Activated naive CD8-positive, alpha-beta T cell treated with anti-CD3 and anti-CD28 coated beads, Interleukin-2, amount 50 U/mL, for 24 hours (primary cell): ENCODE data around the gene FUT2.
A peak's percentile ranks its signal among the peaks of the same experiment; 100 is the strongest.
"Not testable (repeated sequence)": the region's sequence is repeated elsewhere in the genome, so short reads cannot be mapped to it uniquely, and the experiment has no call there.

ENCODE experiments used
- ATAC-seq: fragments of 150-1000 bp; cut with Tn5 transposase; one replicate; pipeline ENCODE4 v1.10.0; 2021
- DNase-seq: peaks from one replicate; pipeline ENCODE4 v3.0.0; 2021
- H3K27ac Mint-ChIP-seq: one replicate; pipeline ENCODE4 v1.8.0; 2021; ENCODE audit warnings: mild to moderate bottlenecking, mixed read lengths
- H3K27me3 Mint-ChIP-seq: one replicate; pipeline ENCODE4 v1.8.0; 2021; ENCODE audit warnings: mixed read lengths
- H3K36me3 Mint-ChIP-seq: one replicate; pipeline ENCODE4 v1.8.0; 2021; ENCODE audit warnings: low read depth, mixed read lengths
- H3K4me1 Mint-ChIP-seq: one replicate; pipeline ENCODE4 v1.8.0; 2021; ENCODE audit warnings: mixed read lengths
- H3K4me3 Mint-ChIP-seq: one replicate; pipeline ENCODE4 v1.8.0; 2021; ENCODE audit warnings: mild to moderate bottlenecking, moderate library complexity, mixed read lengths
- H3K9me3 Mint-ChIP-seq: one replicate; pipeline ENCODE4 v1.8.0; 2021; ENCODE audit warnings: mixed read lengths

Gene FUT2

GRCh38 chr19:48705431-48705830, 9.7 kb downstream of the FUT2 start:
- Mint-ChIP-seq H3K36me3 (no peaks in the 10 kb centered on the region), H3K9me3 (no peaks in the 10 kb centered on the region), H3K4me3 (no peak overlapping the region), H3K27ac (no peak overlapping the region), H3K4me1 (no peaks in the 10 kb centered on the region), H3K27me3 (no peaks in the 10 kb centered on the region)
- ATAC-seq (no peak), DNase-seq (no peak)

DNA sequence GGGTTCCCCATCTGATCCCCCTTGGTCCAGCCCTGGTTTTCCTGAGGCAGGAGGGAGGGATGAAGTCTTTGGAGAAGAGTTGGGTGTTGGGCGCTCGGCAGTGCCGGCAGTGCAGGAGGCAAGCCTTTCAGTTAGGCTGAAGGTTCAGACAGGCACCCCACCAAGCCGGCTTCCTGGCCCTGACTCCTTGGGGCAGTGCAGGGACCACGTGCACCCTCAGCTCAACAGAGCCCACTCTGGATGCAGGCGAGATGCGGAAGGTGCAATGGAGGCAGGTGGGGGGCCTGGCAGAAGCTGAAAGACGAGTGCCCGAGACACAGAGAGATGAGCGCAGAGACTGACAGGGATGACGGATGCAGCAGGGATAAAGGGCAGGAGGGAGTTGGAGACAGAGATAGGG, 12.7 kb downstream of the FUT2 start:
- DNase-seq: no peak
- H3K27me3 Mint-ChIP-seq: no peaks in the 10 kb centered on the region
- H3K4me1 Mint-ChIP-seq: peaks cover 3% of the 10 kb centered on the region
- no peaks in the 10 kb centered on the region for H3K9me3 Mint-ChIP-seq
- ATAC-seq: no peak
- peaks cover 6% of the 10 kb centered on the region for H3K36me3 Mint-ChIP-seq
- no peak overlapping the region for H3K4me3 Mint-ChIP-seq
- H3K27ac Mint-ChIP-seq: no peak overlapping the region

- Mint-ChIP-seq H3K27me3 (no peaks in the 10 kb centered on the region), H3K36me3 (peaks cover 6% of the 10 kb centered on the region), H3K27ac (no peak overlapping the region), H3K9me3 (no peaks in the 10 kb centered on the region), H3K4me1 (peaks cover 8% of the 10 kb centered on the region), H3K4me3 (no peak overlapping the region)
- DNase-seq (no peak), ATAC-seq (no peak)
Measured at GRCh38 chr19:48711106-48711662, 15.4 kb downstream of the FUT2 start.

GRCh38 chr19:48713041-48713863, 17.5 kb downstream of the FUT2 start:
- H3K27me3 Mint-ChIP-seq: no peaks in the 10 kb centered on the region
- no peak for ATAC-seq
- H3K36me3 Mint-ChIP-seq: peaks cover 6% of the 10 kb centered on the region
- H3K4me1 Mint-ChIP-seq: peaks cover 8% of the 10 kb centered on the region
- peak overlapping the region; percentile 83 for H3K4me3 Mint-ChIP-seq
- no peaks in the 10 kb centered on the region for H3K9me3 Mint-ChIP-seq
- no peak overlapping the region for H3K27ac Mint-ChIP-seq
- DNase-seq: peak; percentile 12

DNA sequence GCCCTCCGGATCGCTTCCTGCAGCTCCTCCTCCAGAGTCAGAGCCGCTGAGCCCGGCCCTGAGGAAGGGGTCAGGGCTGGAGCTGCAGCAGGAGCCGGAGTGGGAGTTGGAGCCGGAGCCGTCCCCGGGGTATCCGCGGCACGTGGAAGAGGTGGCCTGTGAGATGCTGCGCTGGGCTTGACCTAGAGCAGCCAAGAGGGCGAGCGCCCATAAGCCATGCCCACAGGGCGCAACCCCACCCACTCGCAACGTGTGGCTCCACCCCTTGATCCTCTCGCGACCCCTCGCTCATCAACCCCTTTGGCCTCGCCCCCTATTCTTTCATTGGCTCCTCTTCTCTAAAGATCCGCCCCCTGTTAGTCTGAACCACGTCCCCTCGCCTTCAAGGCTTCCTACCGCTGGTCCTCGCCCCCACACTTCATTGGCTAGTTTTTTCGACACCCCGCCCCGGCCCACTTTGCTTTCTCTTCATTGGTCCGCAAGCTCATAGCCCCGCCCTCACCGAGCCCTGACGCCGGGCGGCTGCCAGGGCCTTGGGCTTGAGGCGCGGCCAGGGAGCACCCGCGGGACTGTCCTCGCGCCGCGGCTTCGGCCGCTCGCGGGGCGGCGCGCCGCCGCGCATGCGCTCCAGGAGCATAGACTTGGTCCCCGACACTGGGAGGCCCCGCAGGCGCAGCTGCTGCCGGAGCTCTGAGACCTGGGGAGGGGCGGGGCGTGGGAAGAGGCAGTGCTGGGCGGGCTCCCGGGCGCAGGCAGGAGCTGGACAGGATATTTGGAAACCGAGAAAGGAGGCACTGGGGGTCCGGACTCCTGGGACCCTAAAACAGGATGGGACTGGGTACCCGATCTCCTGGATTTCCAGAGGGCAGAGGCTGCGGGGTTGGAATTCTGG, 18.3 kb downstream of the FUT2 start:
- H3K4me1 Mint-ChIP-seq: peaks cover 8% of the 10 kb centered on the region
- peak; percentile 97 for DNase-seq
- H3K4me3 Mint-ChIP-seq: peak overlapping the region; percentile 83
- H3K27me3 Mint-ChIP-seq: no peaks in the 10 kb centered on the region
- peaks cover 6% of the 10 kb centered on the region for H3K36me3 Mint-ChIP-seq
- peak overlapping the region; percentile 86 for H3K27ac Mint-ChIP-seq
- no peaks in the 10 kb centered on the region for H3K9me3 Mint-ChIP-seq
- ATAC-seq: peak; percentile 94

- Mint-ChIP-seq H3K4me1 (peaks cover 8% of the 10 kb centered on the region), H3K9me3 (no peaks in the 10 kb centered on the region)
- DNase-seq: no peak
Measured at GRCh38 chr19:48714759-48715675, 19.2 kb downstream of the FUT2 start.

GRCh38 chr19:48715681-48716171, 20.0 kb downstream of the FUT2 start:
- H3K9me3 Mint-ChIP-seq: no peaks in the 10 kb centered on the region
- H3K4me3 Mint-ChIP-seq: no peak overlapping the region
- peaks cover 14% of the 10 kb centered on the region for H3K4me1 Mint-ChIP-seq
- H3K36me3 Mint-ChIP-seq: peaks cover 6% of the 10 kb centered on the region
- no peak for DNase-seq
- ATAC-seq: no peak
- no peak overlapping the region for H3K27ac Mint-ChIP-seq
- no peaks in the 10 kb centered on the region for H3K27me3 Mint-ChIP-seq

More at GRCh38 chr19:48714759-48715675, 19.2 kb downstream of the FUT2 start:
- Mint-ChIP-seq H3K27ac (peak overlapping the region; percentile 86), H3K36me3 (peaks cover 6% of the 10 kb centered on the region), H3K27me3 (no peaks in the 10 kb centered on the region), H3K4me3 (peak overlapping the region; percentile 83)
- ATAC-seq: no peak

GRCh38 chr19:48716562-48717291, 21.0 kb downstream of the FUT2 start:
- Mint-ChIP-seq H3K4me1 (peaks cover 19% of the 10 kb centered on the region), H3K27me3 (no peaks in the 10 kb centered on the region), H3K4me3 (no peak overlapping the region), H3K27ac (no peak overlapping the region), H3K9me3 (no peaks in the 10 kb centered on the region), H3K36me3 (no peaks in the 10 kb centered on the region)
- DNase-seq: no peak
- no peak for ATAC-seq

DNA sequence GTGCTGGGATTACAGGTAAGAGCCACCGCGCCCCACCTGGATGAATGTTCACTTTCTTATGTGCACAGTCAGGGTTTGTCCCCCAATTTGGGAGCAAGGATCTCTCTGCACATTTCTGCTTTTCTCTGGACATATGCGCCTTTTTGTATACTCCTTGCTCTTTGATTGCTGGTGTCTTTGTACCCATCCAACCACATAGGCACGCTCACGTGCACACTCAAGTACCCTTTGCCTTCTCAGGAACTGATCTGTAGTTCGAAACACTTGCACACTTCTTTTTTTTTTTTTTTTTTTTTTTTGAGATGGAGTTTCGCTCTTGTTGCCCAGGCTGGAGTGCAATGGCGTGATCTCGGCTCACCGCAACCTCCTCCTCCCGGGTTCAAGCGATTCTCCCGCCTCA, 22.3 kb downstream of the FUT2 start:
- peaks cover 18% of the 10 kb centered on the region for H3K4me1 Mint-ChIP-seq
- H3K27me3 Mint-ChIP-seq, ATAC-seq, H3K27ac Mint-ChIP-seq, H3K36me3 Mint-ChIP-seq, DNase-seq, H3K9me3 Mint-ChIP-seq, H3K4me3 Mint-ChIP-seq: not testable (repeated sequence)

DNA sequence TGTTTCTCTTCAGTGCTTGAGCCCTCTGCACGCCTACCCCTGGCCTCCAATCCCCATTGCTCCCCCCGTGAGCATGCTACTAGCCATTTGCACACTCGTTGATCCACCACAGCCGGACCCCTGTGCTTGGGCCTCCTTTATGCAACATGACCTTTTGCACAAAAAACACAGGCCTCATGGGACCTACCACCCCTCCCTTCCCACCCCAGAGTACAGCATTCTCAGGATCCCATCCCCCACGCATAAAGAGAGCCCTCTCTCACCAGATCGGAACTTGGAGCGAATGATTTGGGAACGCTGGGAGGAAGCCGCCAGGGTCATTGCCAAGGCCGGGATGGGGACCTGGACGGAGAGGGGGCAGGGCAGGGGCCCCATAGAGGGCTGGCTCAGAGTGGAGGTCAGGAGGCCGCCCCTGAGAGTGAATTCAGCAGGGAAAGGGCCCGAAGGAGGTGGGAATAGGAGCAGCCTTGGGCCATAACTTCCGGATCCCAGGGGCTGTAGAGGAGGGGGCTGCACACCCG, 23.0 kb downstream of the FUT2 start:
- ATAC-seq: no peak
- H3K9me3 Mint-ChIP-seq: no peaks in the 10 kb centered on the region
- peaks cover 18% of the 10 kb centered on the region for H3K4me1 Mint-ChIP-seq
- H3K27ac Mint-ChIP-seq: no peak overlapping the region
- no peak overlapping the region for H3K4me3 Mint-ChIP-seq
- no peak for DNase-seq
- H3K36me3 Mint-ChIP-seq: no peaks in the 10 kb centered on the region
- no peaks in the 10 kb centered on the region for H3K27me3 Mint-ChIP-seq

- Mint-ChIP-seq H3K27ac (peak within 1 kb of the TSS; percentile 99), H3K27me3 (no peaks in the 10 kb centered on the region), H3K9me3 (no peaks in the 10 kb centered on the region), H3K36me3 (no peaks in the 10 kb centered on the region), H3K4me1 (peaks cover 17% of the 10 kb centered on the region), H3K4me3 (peak within 1 kb of the TSS; percentile 92)
- ATAC-seq (no peak), DNase-seq (peak; percentile 12)
Measured at GRCh38 chr19:48719263-48720171, 23.7 kb downstream of the FUT2 start, which contains the start of gene MAMSTR. MAMSTR (minus strand) TSS chr19:48719725; CDS start chr19:48719031, 694 bp downstream.

GRCh38 chr19:48720251-48720612, 24.5 kb downstream of the FUT2 start:
- Mint-ChIP-seq H3K27me3 (no peaks in the 10 kb centered on the region), H3K9me3 (peaks cover 4% of the 10 kb centered on the region), H3K4me1 (peaks cover 18% of the 10 kb centered on the region), H3K36me3 (peaks cover 2% of the 10 kb centered on the region), H3K4me3 (peak overlapping the region; percentile 92), H3K27ac (peak overlapping the region; percentile 99)
- peak; percentile 8 for ATAC-seq
- DNase-seq: no peak
